Upper lobe of left lung (tissue), 6 donors: ENCODE results near the gene RGN. TPM values are rescaled to one million over a fixed set of nuclear protein-coding genes. Genes with fewer than 3 reads are reported as not detected.
"Not testable (repeated sequence)": the region's sequence is repeated elsewhere in the genome, so short reads cannot be mapped to it uniquely, and the experiment has no call there.

Experiments used
- ATAC-seq, 2 donors: fragments of 200-7000 bp; cut with Tn5 transposase; one replicate each; pipeline ENCODE4 v1.9.1; 2022; ENCODE audit warnings: mild to moderate bottlenecking in 2 of 2, moderate library complexity in 2 of 2; ENCODE audit not compliant: low FRiP score in 2 of 2
- DNase-seq, 2 donors: peaks; one replicate each; pipeline ENCODE4 v3.0.0-alpha.2; 2019 to 2020
- H3K27ac ChIP-seq, 4 donors: fragments of 200-600 bp; sonication (generic); one replicate each; pipeline ENCODE4 v1.5.1; 2016 to 2019
- H3K27me3 ChIP-seq, 4 donors: fragments of 200-600 bp; sonication (generic); one replicate each; pipeline ENCODE4 v1.5.1; 2017 to 2019
- H3K36me3 ChIP-seq, 4 donors: fragments of 200-600 bp; sonication (generic); one replicate each; pipeline ENCODE4 v1.5.1; 2016 to 2019
- H3K4me1 ChIP-seq, 4 donors: fragments of 200-600 bp; sonication (generic); one replicate each; pipeline ENCODE4 v1.5.1; 2018 to 2019
- H3K4me3 ChIP-seq, 4 donors: fragments of 200-600 bp; sonication (generic); one replicate each; pipeline ENCODE4 v1.5.1; 2017 to 2019; ENCODE audit warnings: mild to moderate bottlenecking in 2 of 4, moderate library complexity in 1 of 4
- H3K9me3 ChIP-seq, 4 donors: fragments of 200-600 bp; sonication (generic); one replicate each; pipeline ENCODE4 v1.5.1; 2018 to 2019
- EP300 ChIP-seq, 4 donors: sonication (generic); formaldehyde crosslinking; IDR thresholded peaks; one replicate each; pipeline ENCODE4 v1.5.1; 2017; ENCODE audit warnings: antibody characterized with exemption in 4 of 4, control low read depth in 2 of 4
- POLR2A ChIP-seq, 4 donors: fragments of 450-650 bp; IDR thresholded peaks; one replicate each; pipeline ENCODE4 v1.5.1; 2016 to 2017; ENCODE audit warnings: antibody characterized with exemption in 4 of 4, mild to moderate bottlenecking in 2 of 4
- POLR2AphosphoS5 ChIP-seq, 2 donors: sonication (generic); formaldehyde crosslinking; IDR thresholded peaks; one replicate each; pipeline ENCODE4 v1.5.1; 2017; ENCODE audit warnings: antibody characterized with exemption in 2 of 2
- WGBS, 2 donors: methylation state at CpG; one replicate each; pipeline ENCODE4 v1.1.5; 2017 to 2018; 5-methylcytosine and 5-hydroxymethylcytosine counted together
- total RNA-seq, 6 donors: library from RNA; depleted of rRNA in 4 of 6; stranded (reverse); fragments of >200 nt in 4 of 6; gene quantifications; one replicate each; pipeline versions ENCODE4 v1.1.0 to v1.2.1, GENCODE V29; 2016 to 2021
- TF ChIP-seq, protein P1 (sequence below), 6 experiments: fragments of 450-650 bp in 4 of 6; fragments of 200-600 bp in 2 of 6; sonication (generic) in 2 of 6; IDR thresholded peaks; one replicate each; pipeline ENCODE4 v1.5.1; 2016 to 2019; ENCODE audit warnings: antibody characterized with exemption in 6 of 6
- donor health status: DM: no; HTN: no; CAD: no; lungs with moderate emphysema.
- donor health status: DM: no; HTN: yes; CAD: no; lungs with severe emphysema.

RGN gene
- total RNA-seq, 6 donors from 2014 or later = 7.3 to 51.3 (median 9.6) TPM

DNA sequence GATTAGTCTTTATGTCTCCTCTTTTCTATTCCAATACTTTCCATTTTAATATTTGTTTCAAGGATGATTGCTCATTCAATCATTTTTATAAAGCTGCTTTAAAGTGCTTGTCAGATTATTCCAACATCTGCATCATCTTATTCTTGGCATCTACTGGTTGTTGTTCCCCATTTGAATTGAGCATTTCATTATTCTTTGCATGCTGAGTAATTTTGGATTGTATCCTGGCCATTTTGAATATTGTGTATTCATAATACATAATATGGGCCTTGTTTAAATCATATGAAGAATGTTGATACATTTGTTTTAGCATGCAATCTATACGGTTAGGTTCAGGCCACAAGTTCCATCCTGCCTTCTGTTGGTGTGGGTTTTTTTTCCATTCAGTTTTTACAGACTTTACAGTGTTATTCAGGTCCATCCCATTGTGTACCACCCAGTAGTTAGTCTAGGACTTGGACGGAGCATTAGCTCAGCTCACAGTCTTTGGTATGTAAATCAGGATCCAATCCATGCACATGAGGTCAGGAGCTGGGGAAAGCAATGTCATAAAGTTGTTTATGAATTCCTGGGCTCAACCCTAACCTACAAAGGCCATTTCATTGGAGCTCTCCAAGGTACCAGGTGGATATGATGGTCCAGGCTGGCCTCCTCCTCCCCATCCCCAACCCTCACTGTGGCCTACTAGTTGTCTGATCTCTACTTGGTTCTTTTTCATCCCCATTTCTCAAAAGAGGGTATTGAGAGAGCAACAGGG, 20.3 kb downstream of the RGN start:
- 75 to 92% methylated on average over 2 of the region's 2 CpGs for WGBS, 2 donors
- DNase-seq (no peak), ATAC-seq (no peak)
- Histone ChIP-seq H3K36me3 (no peaks in the 10 kb centered on the region), H3K27me3 (no peaks in the 10 kb centered on the region), H3K27ac (no peak overlapping the region), H3K9me3 (no peaks in the 10 kb centered on the region), H3K4me1 (no peaks in the 10 kb centered on the region), H3K4me3 (no peak overlapping the region)
- TF ChIP-seq, protein P1, sequence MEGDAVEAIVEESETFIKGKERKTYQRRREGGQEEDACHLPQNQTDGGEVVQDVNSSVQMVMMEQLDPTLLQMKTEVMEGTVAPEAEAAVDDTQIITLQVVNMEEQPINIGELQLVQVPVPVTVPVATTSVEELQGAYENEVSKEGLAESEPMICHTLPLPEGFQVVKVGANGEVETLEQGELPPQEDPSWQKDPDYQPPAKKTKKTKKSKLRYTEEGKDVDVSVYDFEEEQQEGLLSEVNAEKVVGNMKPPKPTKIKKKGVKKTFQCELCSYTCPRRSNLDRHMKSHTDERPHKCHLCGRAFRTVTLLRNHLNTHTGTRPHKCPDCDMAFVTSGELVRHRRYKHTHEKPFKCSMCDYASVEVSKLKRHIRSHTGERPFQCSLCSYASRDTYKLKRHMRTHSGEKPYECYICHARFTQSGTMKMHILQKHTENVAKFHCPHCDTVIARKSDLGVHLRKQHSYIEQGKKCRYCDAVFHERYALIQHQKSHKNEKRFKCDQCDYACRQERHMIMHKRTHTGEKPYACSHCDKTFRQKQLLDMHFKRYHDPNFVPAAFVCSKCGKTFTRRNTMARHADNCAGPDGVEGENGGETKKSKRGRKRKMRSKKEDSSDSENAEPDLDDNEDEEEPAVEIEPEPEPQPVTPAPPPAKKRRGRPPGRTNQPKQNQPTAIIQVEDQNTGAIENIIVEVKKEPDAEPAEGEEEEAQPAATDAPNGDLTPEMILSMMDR (IDR thresholded peaks at IDR 0.05) = no peak
- no peak for TF ChIP-seq EP300 (IDR thresholded peaks at IDR 0.05)
- no peak for TF ChIP-seq POLR2AphosphoS5 (IDR thresholded peaks at IDR 0.05)
- no peak for TF ChIP-seq POLR2A (IDR thresholded peaks at IDR 0.05)

DNA sequence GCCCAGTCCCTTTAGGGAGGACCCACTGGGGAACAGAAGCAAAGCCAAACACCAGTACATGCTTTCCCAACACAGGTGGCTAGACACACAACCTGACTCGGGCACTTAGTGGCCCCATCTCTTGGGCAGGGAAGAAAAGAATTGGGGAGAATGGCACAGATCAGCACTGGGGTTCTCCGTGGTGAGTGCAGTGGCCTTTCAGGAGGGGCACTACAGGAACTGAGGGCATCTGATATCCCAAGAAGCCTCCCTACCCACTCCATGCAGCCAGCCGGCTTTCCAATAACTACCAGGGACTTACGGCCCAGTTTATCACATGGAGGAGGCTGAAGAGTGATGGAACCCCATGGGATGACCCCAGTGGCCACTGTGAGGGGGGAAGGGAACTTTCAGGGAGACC, 23.0 kb downstream of the RGN start:
- no peak for TF ChIP-seq EP300 (IDR thresholded peaks at IDR 0.05)
- TF ChIP-seq, protein P1 (IDR thresholded peaks at IDR 0.05) = no peak
- no peak for TF ChIP-seq POLR2A (IDR thresholded peaks at IDR 0.05)
- no peak for TF ChIP-seq POLR2AphosphoS5 (IDR thresholded peaks at IDR 0.05)
- 68% methylated on average over 3 of the region's 4 CpGs; no CpG with 5 or more reads in 1 of the 2 donors for WGBS, 2 donors
- no peaks in the 10 kb centered on the region for H3K9me3 ChIP-seq
- ATAC-seq (no peak), DNase-seq (no peak)
- no peak overlapping the region for H3K27ac ChIP-seq
- H3K27me3 ChIP-seq = no peaks in the 10 kb centered on the region
- H3K4me1 ChIP-seq = no peaks in the 10 kb centered on the region
- no peaks in the 10 kb centered on the region for H3K36me3 ChIP-seq
- no peak overlapping the region for H3K4me3 ChIP-seq

DNA sequence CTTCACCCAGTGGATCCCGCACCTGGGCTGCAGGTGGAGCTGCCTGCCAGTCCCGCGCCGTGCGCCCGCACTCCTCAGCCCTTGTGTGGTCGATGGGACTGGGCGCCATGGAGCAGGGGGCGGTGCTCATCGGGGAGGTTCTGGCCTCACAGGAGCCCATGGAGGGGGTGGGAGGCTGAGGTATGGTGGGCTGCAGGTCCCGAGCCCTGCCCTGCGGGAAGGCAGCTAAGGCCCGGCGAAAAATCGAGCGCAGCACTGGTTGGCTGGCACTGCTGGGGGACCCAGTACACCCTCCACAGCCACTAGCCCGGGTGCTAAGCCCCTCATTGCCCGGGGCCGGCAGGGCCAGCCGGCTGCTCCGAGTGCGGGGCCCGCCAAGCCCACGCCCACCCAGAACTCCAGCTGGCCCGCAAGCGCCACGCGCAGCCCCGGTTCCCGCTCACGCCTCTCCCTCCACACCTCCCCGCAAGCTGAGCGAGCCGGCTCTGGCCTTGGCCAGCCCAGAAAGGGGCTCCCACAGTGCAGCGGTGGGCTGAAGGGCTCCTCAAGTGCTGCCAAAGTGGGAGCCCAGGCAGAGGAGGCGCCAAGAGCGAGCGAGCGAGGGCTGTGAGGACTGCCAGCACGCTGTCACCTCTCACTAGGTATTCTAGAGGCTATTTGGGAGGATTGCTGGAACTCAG, 32.8 kb downstream of the RGN start:
- WGBS, 2 donors = 91 to 95% methylated on average over 5 to 40 of the region's 40 CpGs
- not testable (repeated sequence) for H3K4me1 ChIP-seq, H3K36me3 ChIP-seq, H3K27ac ChIP-seq, H3K27me3 ChIP-seq, ATAC-seq, H3K4me3 ChIP-seq, H3K9me3 ChIP-seq
- peak in 1 of 2 donors; percentile 51 for DNase-seq

GRCh38 chrX:47112316-47112954, 34.2 kb downstream of the RGN start:
- Histone ChIP-seq H3K27ac (no peak overlapping the region), H3K27me3 (no peaks in the 10 kb centered on the region), H3K4me3 (peak overlapping the region in 1 of 4 donors; percentile 10), H3K9me3 (no peaks in the 10 kb centered on the region), H3K36me3 (no peaks in the 10 kb centered on the region), H3K4me1 (no peaks in the 10 kb centered on the region)
- no peak for TF ChIP-seq EP300 (IDR thresholded peaks at IDR 0.05)
- no peak for TF ChIP-seq POLR2A (IDR thresholded peaks at IDR 0.05)
- TF ChIP-seq POLR2AphosphoS5 (IDR thresholded peaks at IDR 0.05) = no peak
- TF ChIP-seq, protein P1 (IDR thresholded peaks at IDR 0.05) = no peak
- ATAC-seq (peak in 1 of 2 donors; percentile 43), DNase-seq (peak in 1 of 2 donors; percentile 55)
- WGBS, 2 donors = 61 to 64% methylated on average over 4 to 8 of the region's 9 CpGs

- 92 to 95% methylated on average over 6 to 7 of the region's 7 CpGs for WGBS, 2 donors
- not testable (repeated sequence) for H3K4me1 ChIP-seq, ATAC-seq, H3K9me3 ChIP-seq, H3K27ac ChIP-seq, DNase-seq, H3K27me3 ChIP-seq, H3K4me3 ChIP-seq, H3K36me3 ChIP-seq
These were observed 38.4 kb downstream of the RGN start for GRCh38 chrX:47116551-47117110.

GRCh38 chrX:47124466-47124865, 46.2 kb downstream of the RGN start:
- H3K27me3 ChIP-seq, DNase-seq, H3K4me3 ChIP-seq, H3K9me3 ChIP-seq, H3K27ac ChIP-seq, H3K36me3 ChIP-seq, ATAC-seq, H3K4me1 ChIP-seq: not testable (repeated sequence)
- WGBS, 2 donors = 71 to 86% methylated on average over 3 of the region's 3 CpGs
